Central memory CD8-positive, alpha-beta T cell (primary cell): ENCODE data around the gene MYO3B.
"Not testable (repeated sequence)": the region's sequence is repeated elsewhere in the genome, so short reads cannot be mapped to it uniquely, and the experiment has no call there.

Source experiments
- ATAC-seq: fragments of 150-1000 bp; cut with Tn5 transposase; replicated peaks from 2 replicates; pipeline ENCODE4 v1.10.0; 2022; ENCODE audit warnings: mild to moderate bottlenecking, moderate FRiP score, moderate number of reproducible peaks; ENCODE audit not compliant: poor library complexity, severe bottlenecking; ENCODE audit errors: extremely low read depth
- DNase-seq, 2 donors: peaks; one replicate each; pipeline ENCODE4 v3.0.0; 2021; ENCODE audit warnings: low spot score in 2 of 2
- H3K27ac Mint-ChIP-seq: one replicate; pipeline ENCODE4 v1.8.0; 2022; ENCODE audit warnings: low read depth, mild to moderate bottlenecking, moderate library complexity, mixed read lengths
- H3K27me3 Mint-ChIP-seq: one replicate; pipeline ENCODE4 v1.8.0; 2022; ENCODE audit warnings: mixed read lengths
- H3K36me3 Mint-ChIP-seq: one replicate; pipeline ENCODE4 v1.8.0; 2022; ENCODE audit warnings: mild to moderate bottlenecking, moderate library complexity, mixed read lengths; ENCODE audit not compliant: insufficient read depth
- H3K4me1 Mint-ChIP-seq: one replicate; pipeline ENCODE4 v1.8.0; 2022; ENCODE audit warnings: mixed read lengths
- H3K4me3 Mint-ChIP-seq: one replicate; pipeline ENCODE4 v1.8.0; 2022; ENCODE audit warnings: mild to moderate bottlenecking, moderate library complexity, mixed read lengths
- H3K9me3 Mint-ChIP-seq: one replicate; pipeline ENCODE4 v1.8.0; 2022; ENCODE audit warnings: mixed read lengths

MYO3B gene

GRCh38 chr2:170206805-170207407 lies 29.0 kb downstream of the MYO3B start:
- Mint-ChIP-seq H3K36me3 (no peaks in the 10 kb centered on the region), H3K27me3 (no peaks in the 10 kb centered on the region), H3K4me3 (no peak overlapping the region), H3K27ac (no peak overlapping the region), H3K9me3 (no peaks in the 10 kb centered on the region), H3K4me1 (no peaks in the 10 kb centered on the region)
- no peak for ATAC-seq
- no peak for DNase-seq

GRCh38 chr2:170207901-170208300 lies 30.0 kb downstream of the MYO3B start:
- H3K27me3 Mint-ChIP-seq = peaks cover 4% of the 10 kb centered on the region
- H3K4me1 Mint-ChIP-seq = no peaks in the 10 kb centered on the region
- no peaks in the 10 kb centered on the region for H3K36me3 Mint-ChIP-seq
- no peak overlapping the region for H3K4me3 Mint-ChIP-seq
- ATAC-seq (no peak), DNase-seq (no peak)
- H3K27ac Mint-ChIP-seq = no peak overlapping the region
- no peaks in the 10 kb centered on the region for H3K9me3 Mint-ChIP-seq

- Mint-ChIP-seq H3K27ac (no peak overlapping the region), H3K9me3 (no peaks in the 10 kb centered on the region)
Measured at GRCh38 chr2:170208967-170209366, 31.0 kb downstream of the MYO3B start.

GRCh38 chr2:170212625-170213280 lies 34.8 kb downstream of the MYO3B start:
- Mint-ChIP-seq H3K4me3 (no peak overlapping the region), H3K4me1 (no peaks in the 10 kb centered on the region)
- ATAC-seq = no peak

More at GRCh38 chr2:170208967-170209366, 31.0 kb downstream of the MYO3B start:
- Mint-ChIP-seq H3K36me3 (no peaks in the 10 kb centered on the region), H3K4me3 (no peak overlapping the region), H3K4me1 (no peaks in the 10 kb centered on the region), H3K27me3 (peaks cover 6% of the 10 kb centered on the region)
- ATAC-seq (no peak), DNase-seq (no peak)

GRCh38 chr2:170213281-170213625 lies 35.3 kb downstream of the MYO3B start:
- H3K36me3 Mint-ChIP-seq, H3K9me3 Mint-ChIP-seq, ATAC-seq, DNase-seq, H3K4me1 Mint-ChIP-seq, H3K27me3 Mint-ChIP-seq, H3K27ac Mint-ChIP-seq, H3K4me3 Mint-ChIP-seq: not testable (repeated sequence)

More at GRCh38 chr2:170212625-170213280, 34.8 kb downstream of the MYO3B start:
- Mint-ChIP-seq H3K27ac (no peak overlapping the region), H3K9me3 (no peaks in the 10 kb centered on the region), H3K36me3 (no peaks in the 10 kb centered on the region), H3K27me3 (peaks cover 6% of the 10 kb centered on the region)
- DNase-seq = no peak

- DNase-seq (no peak), ATAC-seq (no peak)
- Mint-ChIP-seq H3K9me3 (no peaks in the 10 kb centered on the region), H3K27me3 (peaks cover 6% of the 10 kb centered on the region), H3K36me3 (no peaks in the 10 kb centered on the region), H3K4me1 (no peaks in the 10 kb centered on the region), H3K27ac (no peak overlapping the region), H3K4me3 (no peak overlapping the region)
Measured at GRCh38 chr2:170213651-170214050, 35.7 kb downstream of the MYO3B start.

GRCh38 chr2:170214309-170214948 lies 36.5 kb downstream of the MYO3B start:
- Mint-ChIP-seq H3K4me3 (no peak overlapping the region), H3K27ac (no peak overlapping the region), H3K4me1 (no peaks in the 10 kb centered on the region), H3K27me3 (peaks cover 6% of the 10 kb centered on the region), H3K9me3 (no peaks in the 10 kb centered on the region), H3K36me3 (no peaks in the 10 kb centered on the region)
- DNase-seq = no peak
- no peak for ATAC-seq

GRCh38 chr2:170215021-170215420 lies 37.1 kb downstream of the MYO3B start:
- ATAC-seq (no peak), DNase-seq (no peak)
- H3K4me3 Mint-ChIP-seq = no peak overlapping the region
- H3K4me1 Mint-ChIP-seq = no peaks in the 10 kb centered on the region
- H3K27me3 Mint-ChIP-seq = peaks cover 6% of the 10 kb centered on the region
- H3K9me3 Mint-ChIP-seq = no peaks in the 10 kb centered on the region
- no peak overlapping the region for H3K27ac Mint-ChIP-seq
- H3K36me3 Mint-ChIP-seq = no peaks in the 10 kb centered on the region

GRCh38 chr2:170216428-170216827 lies 38.5 kb downstream of the MYO3B start:
- Mint-ChIP-seq H3K4me1 (no peaks in the 10 kb centered on the region), H3K27ac (no peak overlapping the region), H3K9me3 (no peaks in the 10 kb centered on the region), H3K27me3 (peaks cover 6% of the 10 kb centered on the region), H3K36me3 (no peaks in the 10 kb centered on the region), H3K4me3 (no peak overlapping the region)
- no peak for DNase-seq
- no peak for ATAC-seq

- H3K9me3 Mint-ChIP-seq = no peaks in the 10 kb centered on the region
Measured at GRCh38 chr2:170216981-170217380, 39.0 kb downstream of the MYO3B start.

GRCh38 chr2:170217778-170218251 lies 39.9 kb downstream of the MYO3B start:
- Mint-ChIP-seq H3K27me3 (peaks cover 3% of the 10 kb centered on the region), H3K9me3 (no peaks in the 10 kb centered on the region), H3K27ac (no peak overlapping the region), H3K4me3 (no peak overlapping the region), H3K36me3 (no peaks in the 10 kb centered on the region), H3K4me1 (peaks cover under 1% of the 10 kb centered on the region)
- DNase-seq (no peak), ATAC-seq (no peak)

More at GRCh38 chr2:170216981-170217380, 39.0 kb downstream of the MYO3B start:
- Mint-ChIP-seq H3K27ac (no peak overlapping the region), H3K27me3 (peaks cover 6% of the 10 kb centered on the region), H3K36me3 (no peaks in the 10 kb centered on the region), H3K4me3 (no peak overlapping the region), H3K4me1 (no peaks in the 10 kb centered on the region)
- DNase-seq (no peak), ATAC-seq (no peak)

- ATAC-seq (no peak), DNase-seq (no peak)
- no peaks in the 10 kb centered on the region for H3K27me3 Mint-ChIP-seq
- peaks cover 5% of the 10 kb centered on the region for H3K4me1 Mint-ChIP-seq
- H3K27ac Mint-ChIP-seq = no peak overlapping the region
- no peak overlapping the region for H3K4me3 Mint-ChIP-seq
- no peaks in the 10 kb centered on the region for H3K36me3 Mint-ChIP-seq
- no peaks in the 10 kb centered on the region for H3K9me3 Mint-ChIP-seq
Measured at GRCh38 chr2:170218456-170218855, 40.5 kb downstream of the MYO3B start.

- Mint-ChIP-seq H3K27me3 (no peaks in the 10 kb centered on the region), H3K4me1 (peaks cover 5% of the 10 kb centered on the region), H3K27ac (no peak overlapping the region), H3K9me3 (no peaks in the 10 kb centered on the region), H3K4me3 (no peak overlapping the region), H3K36me3 (no peaks in the 10 kb centered on the region)
- ATAC-seq (no peak), DNase-seq (no peak)
Measured at GRCh38 chr2:170218931-170219330, 41.0 kb downstream of the MYO3B start.
